Glutamatergic neuron (in vitro differentiated cells): ENCODE measurements around the gene LHX3. TPM values are rescaled to one million over a fixed set of nuclear protein-coding genes. Genes with fewer than 3 reads are reported as not detected.
A peak's percentile ranks its signal among the peaks of the same experiment; 100 is the strongest.
"Not testable (repeated sequence)": the region's sequence is repeated elsewhere in the genome, so short reads cannot be mapped to it uniquely, and the experiment has no call there.

ENCODE experiments used
- DNase-seq: peaks from one replicate; pipeline ENCODE4 v3.0.0; 2022
- H3K27ac Mint-ChIP-seq: one replicate; pipeline ENCODE4 v1.8.0; 2020; ENCODE audit warnings: mild to moderate bottlenecking, mixed read lengths, inconsistent platforms; ENCODE audit not compliant: unreplicated experiment
- H3K27me3 Mint-ChIP-seq: one replicate; pipeline ENCODE4 v1.8.0; 2020; ENCODE audit warnings: mild to moderate bottlenecking, moderate library complexity, mixed read lengths, inconsistent platforms; ENCODE audit not compliant: unreplicated experiment
- H3K36me3 Mint-ChIP-seq: one replicate; pipeline ENCODE4 v1.8.0; 2020; ENCODE audit warnings: mild to moderate bottlenecking, mixed read lengths, inconsistent platforms; ENCODE audit not compliant: unreplicated experiment
- H3K4me1 Mint-ChIP-seq: one replicate; pipeline ENCODE4 v1.8.0; 2020; ENCODE audit warnings: mild to moderate bottlenecking, low read depth, mixed read lengths, inconsistent platforms; ENCODE audit not compliant: unreplicated experiment
- H3K4me3 Mint-ChIP-seq: one replicate; pipeline ENCODE4 v1.8.0; 2020; ENCODE audit warnings: mild to moderate bottlenecking, mixed read lengths, inconsistent platforms; ENCODE audit not compliant: unreplicated experiment
- H3K9me3 Mint-ChIP-seq: one replicate; pipeline ENCODE4 v1.8.0; 2020; ENCODE audit warnings: mild to moderate bottlenecking, moderate library complexity, mixed read lengths, inconsistent platforms; ENCODE audit not compliant: unreplicated experiment
- total RNA-seq: library from RNA; stranded (reverse); fragmentation: NEBNext Ultra II Directional; extraction: Animal tissue kit (Norgen Biotek cat#: 25700); gene quantifications from one replicate; pipeline ENCODE4 v1.2.1, GENCODE V29; 2021; ENCODE audit not compliant: unreplicated experiment
- TF ChIP-seq, protein P1 (sequence below): fragments of 200-600 bp; sonication (generic); IDR thresholded peaks from one replicate; pipeline ENCODE4 v1.5.0; 2021; ENCODE audit not compliant: partially characterized antibody, unreplicated experiment

LHX3 gene
- total RNA-seq, 1 donor from 2014 or later, result 0.81 TPM

DNA sequence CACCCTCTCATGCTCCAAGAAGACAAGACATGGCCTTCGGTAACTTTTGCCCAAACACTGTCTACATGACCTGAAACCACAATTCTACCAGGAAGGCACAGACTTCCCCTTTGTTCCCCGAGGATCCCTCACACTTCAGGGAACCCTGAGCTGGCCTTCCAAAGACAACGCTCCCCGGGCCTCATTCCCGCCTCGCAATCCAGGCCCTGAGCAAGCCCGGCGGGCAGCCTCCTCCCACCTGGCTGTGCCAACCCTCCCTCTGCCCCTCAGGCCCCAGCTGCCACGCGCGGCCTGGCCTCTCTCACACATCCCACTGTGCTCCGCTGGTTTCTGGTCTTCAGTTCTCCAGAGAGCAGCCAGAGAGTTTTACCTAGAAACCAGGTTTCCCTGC lies 33.4 kb upstream of the LHX3 start:
- H3K4me3 Mint-ChIP-seq, result no peak overlapping the region
- no peak for DNase-seq
- H3K27me3 Mint-ChIP-seq, result peaks cover 5% of the 10 kb centered on the region
- H3K36me3 Mint-ChIP-seq, result no peaks in the 10 kb centered on the region
- peak overlapping the region; percentile 8 for H3K27ac Mint-ChIP-seq
- peaks cover 6% of the 10 kb centered on the region for H3K9me3 Mint-ChIP-seq
- TF ChIP-seq, protein P1, sequence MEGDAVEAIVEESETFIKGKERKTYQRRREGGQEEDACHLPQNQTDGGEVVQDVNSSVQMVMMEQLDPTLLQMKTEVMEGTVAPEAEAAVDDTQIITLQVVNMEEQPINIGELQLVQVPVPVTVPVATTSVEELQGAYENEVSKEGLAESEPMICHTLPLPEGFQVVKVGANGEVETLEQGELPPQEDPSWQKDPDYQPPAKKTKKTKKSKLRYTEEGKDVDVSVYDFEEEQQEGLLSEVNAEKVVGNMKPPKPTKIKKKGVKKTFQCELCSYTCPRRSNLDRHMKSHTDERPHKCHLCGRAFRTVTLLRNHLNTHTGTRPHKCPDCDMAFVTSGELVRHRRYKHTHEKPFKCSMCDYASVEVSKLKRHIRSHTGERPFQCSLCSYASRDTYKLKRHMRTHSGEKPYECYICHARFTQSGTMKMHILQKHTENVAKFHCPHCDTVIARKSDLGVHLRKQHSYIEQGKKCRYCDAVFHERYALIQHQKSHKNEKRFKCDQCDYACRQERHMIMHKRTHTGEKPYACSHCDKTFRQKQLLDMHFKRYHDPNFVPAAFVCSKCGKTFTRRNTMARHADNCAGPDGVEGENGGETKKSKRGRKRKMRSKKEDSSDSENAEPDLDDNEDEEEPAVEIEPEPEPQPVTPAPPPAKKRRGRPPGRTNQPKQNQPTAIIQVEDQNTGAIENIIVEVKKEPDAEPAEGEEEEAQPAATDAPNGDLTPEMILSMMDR, result no peak
- H3K4me1 Mint-ChIP-seq, result peaks cover 29% of the 10 kb centered on the region

DNA sequence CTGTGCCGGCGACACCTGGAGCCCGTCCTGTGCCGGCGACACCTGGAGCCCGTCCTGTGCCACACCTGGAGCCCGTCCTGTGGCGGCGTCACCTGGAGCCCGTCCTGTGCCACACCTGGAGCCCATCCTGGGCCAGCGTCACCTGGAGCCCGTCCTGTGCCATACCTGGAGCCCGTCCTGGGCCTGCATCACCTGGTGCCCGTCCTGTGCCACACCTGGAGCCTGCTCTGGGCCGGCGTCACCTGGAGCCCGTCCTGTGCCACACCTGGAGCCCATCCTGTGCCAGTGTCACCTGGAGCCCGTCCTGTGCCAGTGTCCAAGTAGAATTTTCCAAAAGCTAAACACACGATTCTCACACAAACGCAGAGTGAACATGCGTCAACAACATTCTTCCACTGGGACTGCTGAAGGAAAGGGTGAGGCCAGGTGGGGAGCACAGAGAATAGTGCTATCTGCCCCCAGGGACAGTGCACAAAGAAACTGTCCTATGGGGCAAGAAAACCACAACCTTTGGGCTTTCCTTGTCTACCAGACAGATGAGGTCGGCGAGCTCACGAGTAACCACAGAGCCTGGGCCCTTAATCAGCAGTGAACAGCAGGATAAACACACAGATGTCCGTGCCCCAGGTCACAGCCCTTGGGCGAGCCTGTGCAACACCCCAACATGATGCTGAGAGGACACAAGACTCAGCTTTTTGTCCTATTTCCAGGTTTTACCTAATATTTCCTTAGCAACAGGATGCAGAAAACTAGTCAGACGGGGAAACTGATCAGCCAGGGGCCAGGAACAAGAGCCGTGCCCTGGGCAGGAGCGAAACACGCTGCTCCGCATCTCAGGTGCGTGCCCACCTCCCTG lies 32.8 kb upstream of the LHX3 start:
- peaks cover 4% of the 10 kb centered on the region for H3K27me3 Mint-ChIP-seq
- peak overlapping the region; percentile 8 for H3K27ac Mint-ChIP-seq
- no peak for DNase-seq
- H3K9me3 Mint-ChIP-seq, result peaks cover 6% of the 10 kb centered on the region
- H3K36me3 Mint-ChIP-seq, result no peaks in the 10 kb centered on the region
- H3K4me1 Mint-ChIP-seq, result peaks cover 27% of the 10 kb centered on the region
- TF ChIP-seq, protein P1, result no peak
- no peak overlapping the region for H3K4me3 Mint-ChIP-seq

DNA sequence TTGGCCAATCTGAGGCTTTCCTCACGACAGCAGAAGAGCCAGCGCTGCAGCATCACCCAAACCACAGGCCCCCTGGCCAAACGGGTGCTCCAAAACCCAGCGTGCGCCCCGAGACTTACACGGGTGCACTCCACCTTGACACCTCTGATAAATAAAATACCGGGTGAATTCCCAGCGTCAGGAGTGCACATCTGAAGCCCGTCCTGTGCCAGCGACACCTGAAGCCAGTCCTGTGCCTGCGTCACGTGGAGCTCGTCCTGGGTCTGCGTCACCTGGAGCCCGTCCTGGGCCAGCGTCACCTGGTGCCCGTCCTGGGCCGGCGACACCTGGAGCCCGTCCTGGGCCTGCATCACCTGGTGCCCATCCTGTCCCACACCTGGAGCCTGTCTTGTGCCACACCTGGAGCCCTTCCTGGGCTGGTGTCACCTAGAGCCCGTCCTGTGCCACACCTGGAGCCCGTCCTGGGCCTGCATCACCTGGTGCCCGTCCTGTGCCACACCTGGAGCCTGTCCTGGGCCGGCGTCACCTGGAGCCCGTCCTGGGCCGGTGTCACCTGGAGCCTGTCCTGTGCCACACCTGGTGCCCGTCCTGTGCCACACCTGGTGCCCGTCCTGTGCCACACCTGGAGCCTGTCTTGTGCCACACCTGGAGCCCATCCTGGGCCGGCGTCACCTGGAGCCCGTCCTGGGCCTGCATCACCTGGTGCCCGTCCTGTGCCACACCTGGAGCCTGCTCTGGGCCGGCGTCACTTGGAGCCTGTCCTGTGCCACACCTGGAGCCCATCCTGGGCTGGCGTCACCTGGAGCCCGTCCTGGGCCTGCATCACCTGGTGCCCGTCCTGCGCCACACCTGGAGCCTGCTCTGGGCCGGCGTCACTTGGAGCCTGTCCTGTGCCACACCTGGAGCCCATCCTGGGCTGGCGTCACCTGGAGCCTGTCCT lies 31.8 kb upstream of the LHX3 start:
- not testable (repeated sequence) for H3K27ac Mint-ChIP-seq, H3K4me3 Mint-ChIP-seq, H3K27me3 Mint-ChIP-seq, H3K9me3 Mint-ChIP-seq, H3K36me3 Mint-ChIP-seq, DNase-seq
- H3K4me1 Mint-ChIP-seq, result peaks cover 30% of the 10 kb centered on the region

DNA sequence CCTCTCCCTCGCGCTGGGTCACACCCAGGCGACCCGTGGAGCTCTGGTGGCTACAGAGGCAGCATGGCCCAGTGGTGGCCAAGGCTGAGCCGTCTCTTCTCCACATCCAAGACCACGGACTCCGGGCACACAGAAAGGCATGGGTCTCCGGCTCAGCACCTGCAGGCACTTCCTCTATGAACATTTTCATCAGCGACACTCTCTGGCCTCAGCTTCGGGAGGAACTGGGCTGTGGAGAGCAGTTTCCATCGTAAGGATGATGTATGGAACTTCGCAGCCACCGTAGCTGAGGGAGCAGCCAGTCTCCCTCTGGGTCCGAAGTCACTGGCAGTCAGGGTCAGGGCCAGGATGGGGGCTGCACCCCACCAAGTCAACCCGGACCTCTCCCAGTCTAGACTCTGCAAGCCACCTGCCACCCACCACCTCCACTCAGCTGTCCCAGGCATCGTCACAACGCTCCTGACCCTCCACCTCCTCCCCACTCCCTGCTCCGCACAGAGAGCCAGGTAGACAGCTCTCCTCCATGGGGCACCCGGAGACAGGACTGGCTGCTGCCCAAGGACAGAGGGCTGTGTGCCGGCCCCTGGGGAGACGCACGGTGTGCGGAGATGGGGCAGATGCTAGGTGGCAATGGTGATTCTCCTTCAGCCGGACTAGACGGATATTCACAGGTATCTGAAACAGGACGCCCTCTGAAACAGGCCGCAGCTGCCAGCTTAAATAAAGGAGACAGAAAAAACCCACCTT lies 31.0 kb upstream of the LHX3 start:
- H3K36me3 Mint-ChIP-seq, result no peaks in the 10 kb centered on the region
- no peak for DNase-seq
- peaks cover 38% of the 10 kb centered on the region for H3K4me1 Mint-ChIP-seq
- TF ChIP-seq, protein P1, result no peak
- no peak overlapping the region for H3K27ac Mint-ChIP-seq
- peaks cover 6% of the 10 kb centered on the region for H3K27me3 Mint-ChIP-seq
- H3K4me3 Mint-ChIP-seq, result no peak overlapping the region
- peaks cover 6% of the 10 kb centered on the region for H3K9me3 Mint-ChIP-seq

DNA sequence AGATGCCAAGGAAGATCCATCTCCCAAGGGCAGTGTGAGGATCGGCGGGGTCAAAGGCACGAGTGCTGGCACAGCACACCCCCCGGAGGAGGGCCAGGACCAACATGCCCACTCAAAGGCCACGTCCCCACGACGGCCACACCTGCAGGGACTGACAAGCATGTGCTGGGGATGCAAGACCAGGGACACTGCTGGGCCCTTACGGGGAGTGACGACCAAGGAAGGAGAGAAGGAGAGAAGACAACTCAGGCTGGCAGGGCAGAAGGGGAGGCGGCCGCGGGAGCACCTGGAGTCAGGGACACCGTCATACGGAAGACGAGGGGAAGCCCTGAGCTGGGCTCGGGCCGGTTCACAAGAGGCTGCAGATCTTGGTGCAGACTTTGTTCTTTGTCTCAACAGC lies 30.2 kb upstream of the LHX3 start:
- DNase-seq, result no peak
- H3K36me3 Mint-ChIP-seq, result no peaks in the 10 kb centered on the region
- peaks cover 6% of the 10 kb centered on the region for H3K27me3 Mint-ChIP-seq
- H3K4me3 Mint-ChIP-seq, result peak overlapping the region; percentile 11
- H3K27ac Mint-ChIP-seq, result no peak overlapping the region
- H3K4me1 Mint-ChIP-seq, result peaks cover 39% of the 10 kb centered on the region
- TF ChIP-seq, protein P1, result no peak
- H3K9me3 Mint-ChIP-seq, result peaks cover 6% of the 10 kb centered on the region
